Measurements from ENCODE around the gene EML2. TPM values are rescaled to one million over a fixed set of nuclear protein-coding genes. Genes with fewer than 3 reads are reported as not detected.
A peak's percentile ranks its signal among the peaks of the same experiment; 100 is the strongest.

Gene EML2
- total RNA-seq, 2 donors from 2014 or later = 47.3 to 55.6 TPM

DNA sequence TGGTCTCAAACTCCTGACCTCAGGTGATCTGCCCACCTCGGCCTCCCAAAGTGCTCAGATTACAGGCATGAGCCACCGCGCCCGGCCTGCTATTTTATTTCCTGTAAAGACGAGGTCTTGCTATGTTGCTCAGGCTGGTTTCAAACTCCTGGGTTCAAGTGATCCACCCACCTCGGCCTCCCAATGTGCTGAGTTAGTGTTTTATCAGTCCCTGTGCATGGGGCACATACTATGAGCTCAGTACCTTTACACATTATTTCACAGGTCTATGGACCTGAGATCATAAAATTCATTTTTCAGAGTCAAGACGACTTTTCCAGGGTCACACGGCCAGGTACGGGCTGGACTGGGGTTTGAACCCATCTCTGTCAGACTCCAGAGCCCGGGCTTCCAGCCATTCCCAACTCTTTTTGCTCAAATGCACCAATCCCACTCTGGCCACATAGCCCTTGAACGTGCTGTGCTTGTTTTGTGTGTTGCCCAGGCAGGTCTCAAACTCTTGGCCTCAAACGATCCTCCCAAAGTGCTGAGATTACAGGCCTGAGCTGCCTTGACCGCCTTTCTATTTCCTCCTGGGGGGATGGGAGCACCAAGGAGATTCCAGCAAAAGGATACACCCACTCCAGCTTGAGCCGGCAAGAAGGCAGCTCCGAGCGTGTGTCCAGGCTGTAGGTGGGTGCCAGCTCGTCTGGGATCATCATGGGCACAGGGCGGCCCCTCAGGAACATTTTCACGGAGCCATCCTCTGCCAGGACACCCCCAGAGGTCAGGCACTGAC is 1.1 kb downstream of the EML2 start:
- Histone ChIP-seq H3K36me3 (no peaks in the 10 kb centered on the region), H3K27ac (peak overlapping the region in 1 of 2 donors; percentile 60), H3K4me3 (peak overlapping the region; percentile 64 to 69), H3K9me3 (no peaks in the 10 kb centered on the region), H3K27me3 (replicated peaks; ENCODE audit: insufficient read depth) (no peaks in the 10 kb centered on the region), H3K4me1 (replicated peaks) (peaks cover 6% of the 10 kb centered on the region)
- 54% methylated on average over 19 of the region's 19 CpGs for WGBS
- intact Hi-C loops (cut with DNase I) = no loop called here
- TF ChIP-seq POLR2AphosphoS5 (IDR thresholded peaks at IDR 0.05) = peak; percentile 44
- TF ChIP-seq POLR2A (IDR thresholded peaks at IDR 0.05) = peak; percentile 64
- TF ChIP-seq, protein P1, sequence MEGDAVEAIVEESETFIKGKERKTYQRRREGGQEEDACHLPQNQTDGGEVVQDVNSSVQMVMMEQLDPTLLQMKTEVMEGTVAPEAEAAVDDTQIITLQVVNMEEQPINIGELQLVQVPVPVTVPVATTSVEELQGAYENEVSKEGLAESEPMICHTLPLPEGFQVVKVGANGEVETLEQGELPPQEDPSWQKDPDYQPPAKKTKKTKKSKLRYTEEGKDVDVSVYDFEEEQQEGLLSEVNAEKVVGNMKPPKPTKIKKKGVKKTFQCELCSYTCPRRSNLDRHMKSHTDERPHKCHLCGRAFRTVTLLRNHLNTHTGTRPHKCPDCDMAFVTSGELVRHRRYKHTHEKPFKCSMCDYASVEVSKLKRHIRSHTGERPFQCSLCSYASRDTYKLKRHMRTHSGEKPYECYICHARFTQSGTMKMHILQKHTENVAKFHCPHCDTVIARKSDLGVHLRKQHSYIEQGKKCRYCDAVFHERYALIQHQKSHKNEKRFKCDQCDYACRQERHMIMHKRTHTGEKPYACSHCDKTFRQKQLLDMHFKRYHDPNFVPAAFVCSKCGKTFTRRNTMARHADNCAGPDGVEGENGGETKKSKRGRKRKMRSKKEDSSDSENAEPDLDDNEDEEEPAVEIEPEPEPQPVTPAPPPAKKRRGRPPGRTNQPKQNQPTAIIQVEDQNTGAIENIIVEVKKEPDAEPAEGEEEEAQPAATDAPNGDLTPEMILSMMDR (IDR thresholded peaks at IDR 0.05) = no peak
- peak; percentile 41 for DNase-seq (ENCODE audit: low spot score)

DNA sequence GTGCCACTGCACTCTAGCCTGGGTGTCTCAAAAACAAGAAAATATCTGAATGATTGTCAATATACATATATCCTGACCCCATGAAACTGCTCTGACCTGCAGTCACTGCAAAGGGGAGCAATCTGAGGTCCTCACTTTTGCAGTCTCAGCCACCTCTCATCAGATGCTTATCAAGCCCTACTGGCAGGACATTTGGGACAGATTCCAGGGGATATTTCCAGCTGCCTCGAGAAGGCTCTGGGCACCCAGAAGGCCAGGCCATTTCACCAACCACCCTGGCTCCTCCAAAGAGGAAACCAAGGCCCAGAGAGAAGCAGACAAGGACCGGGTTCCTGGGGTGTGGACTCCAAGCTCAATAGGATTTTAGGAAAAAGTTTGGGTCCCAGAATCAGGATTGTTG is 2.3 kb downstream of the EML2 start:
- 54% methylated on average over 2 of the region's 2 CpGs for WGBS
- H3K27ac ChIP-seq = no peak overlapping the region
- H3K4me1 ChIP-seq (replicated peaks) = peaks cover under 1% of the 10 kb centered on the region
- TF ChIP-seq POLR2AphosphoS5 (IDR thresholded peaks at IDR 0.05) = no peak
- TF ChIP-seq, protein P1 (IDR thresholded peaks at IDR 0.05) = no peak
- TF ChIP-seq POLR2A (IDR thresholded peaks at IDR 0.05) = no peak
- DNase-seq (ENCODE audit: low spot score) = no peak
- no peaks in the 10 kb centered on the region for H3K36me3 ChIP-seq
- H3K9me3 ChIP-seq = no peaks in the 10 kb centered on the region
- intact Hi-C loops (cut with DNase I) = no loop called here
- no peaks in the 10 kb centered on the region for H3K27me3 ChIP-seq (replicated peaks; ENCODE audit: insufficient read depth)
- no peak overlapping the region for H3K4me3 ChIP-seq

GRCh38 chr19:45636275-45636674 is 2.9 kb downstream of the EML2 start:
- no peak for DNase-seq (ENCODE audit: low spot score)
- Histone ChIP-seq H3K4me3 (no peak overlapping the region), H3K36me3 (no peaks in the 10 kb centered on the region), H3K9me3 (no peaks in the 10 kb centered on the region), H3K4me1 (replicated peaks) (no peaks in the 10 kb centered on the region), H3K27me3 (replicated peaks; ENCODE audit: insufficient read depth) (no peaks in the 10 kb centered on the region), H3K27ac (no peak overlapping the region)
- WGBS = 55% methylated on average over 1 of the region's 1 CpG
- intact Hi-C loops (cut with DNase I) = no loop called here
- TF ChIP-seq, protein P1 (IDR thresholded peaks at IDR 0.05) = no peak
- TF ChIP-seq POLR2AphosphoS5 (IDR thresholded peaks at IDR 0.05) = no peak
- TF ChIP-seq POLR2A (IDR thresholded peaks at IDR 0.05) = no peak

DNA sequence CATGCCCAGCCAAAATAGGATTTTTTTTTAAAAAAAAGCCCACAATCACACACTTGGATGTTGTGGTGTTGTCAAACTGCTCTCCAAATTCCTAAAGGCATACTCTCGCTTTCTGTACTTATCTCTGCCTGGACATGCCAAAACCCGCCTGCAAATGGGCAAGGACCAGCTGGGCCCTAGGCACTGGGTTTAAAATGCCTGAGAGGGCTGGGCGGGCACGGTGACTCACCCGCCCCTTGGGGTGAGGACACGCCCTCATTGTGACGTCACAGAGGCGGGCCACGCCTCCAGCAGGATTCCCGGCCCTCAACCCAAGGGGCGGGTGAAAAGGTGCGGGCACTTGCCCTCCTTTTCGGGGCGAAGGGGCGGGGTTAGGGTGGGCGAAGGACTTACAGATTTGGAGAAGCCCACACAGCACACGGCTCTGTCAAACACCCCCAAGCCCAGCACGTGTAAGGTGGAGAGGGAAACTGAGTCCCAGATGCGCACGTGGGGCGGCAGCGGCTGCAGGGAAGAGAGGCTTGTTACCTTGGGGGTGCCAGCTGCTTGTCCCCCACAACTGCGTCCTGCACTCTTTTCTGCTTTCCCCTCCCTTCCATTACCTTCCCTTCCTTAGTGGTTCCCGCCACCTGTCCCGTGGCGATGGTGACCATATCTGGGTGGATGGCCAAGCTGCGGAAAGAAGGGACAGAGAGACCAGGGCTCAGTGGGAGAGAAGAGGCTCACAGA is 6.6 kb downstream of the EML2 start:
- no peaks in the 10 kb centered on the region for H3K9me3 ChIP-seq
- intact Hi-C loops (cut with DNase I) = no loop called here
- no peaks in the 10 kb centered on the region for H3K4me1 ChIP-seq (replicated peaks)
- WGBS = 36% methylated on average over 27 of the region's 27 CpGs
- H3K4me3 ChIP-seq = no peak overlapping the region
- peak; percentile 90 for DNase-seq (ENCODE audit: low spot score)
- peak overlapping the region; percentile 43 to 50 for H3K27ac ChIP-seq
- no peaks in the 10 kb centered on the region for H3K27me3 ChIP-seq (replicated peaks; ENCODE audit: insufficient read depth)
- no peaks in the 10 kb centered on the region for H3K36me3 ChIP-seq
- TF ChIP-seq, protein P1 (IDR thresholded peaks at IDR 0.05) = no peak
- TF ChIP-seq POLR2AphosphoS5 (IDR thresholded peaks at IDR 0.05) = peak; percentile 89
- TF ChIP-seq POLR2A (IDR thresholded peaks at IDR 0.05) = peak; percentile 57
